GM10266 (cell line): ENCODE data around the gene ARHGAP18.
A peak's percentile ranks its signal among the peaks of the same experiment; 100 is the strongest.

Experiments
- DNase-seq: peaks from one replicate; pipeline ENCODE4 v3.0.0; 2012; ENCODE audit errors: extremely low spot score
- TF ChIP-seq, protein P1 (sequence below): IDR thresholded peaks from 2 replicates; pipeline ENCODE4 v1.5.1; 2012; ENCODE audit warnings: mild to moderate bottlenecking, low read depth; ENCODE audit not compliant: control insufficient read depth, insufficient read depth; ENCODE audit errors: missing control alignments

ARHGAP18 gene

DNA sequence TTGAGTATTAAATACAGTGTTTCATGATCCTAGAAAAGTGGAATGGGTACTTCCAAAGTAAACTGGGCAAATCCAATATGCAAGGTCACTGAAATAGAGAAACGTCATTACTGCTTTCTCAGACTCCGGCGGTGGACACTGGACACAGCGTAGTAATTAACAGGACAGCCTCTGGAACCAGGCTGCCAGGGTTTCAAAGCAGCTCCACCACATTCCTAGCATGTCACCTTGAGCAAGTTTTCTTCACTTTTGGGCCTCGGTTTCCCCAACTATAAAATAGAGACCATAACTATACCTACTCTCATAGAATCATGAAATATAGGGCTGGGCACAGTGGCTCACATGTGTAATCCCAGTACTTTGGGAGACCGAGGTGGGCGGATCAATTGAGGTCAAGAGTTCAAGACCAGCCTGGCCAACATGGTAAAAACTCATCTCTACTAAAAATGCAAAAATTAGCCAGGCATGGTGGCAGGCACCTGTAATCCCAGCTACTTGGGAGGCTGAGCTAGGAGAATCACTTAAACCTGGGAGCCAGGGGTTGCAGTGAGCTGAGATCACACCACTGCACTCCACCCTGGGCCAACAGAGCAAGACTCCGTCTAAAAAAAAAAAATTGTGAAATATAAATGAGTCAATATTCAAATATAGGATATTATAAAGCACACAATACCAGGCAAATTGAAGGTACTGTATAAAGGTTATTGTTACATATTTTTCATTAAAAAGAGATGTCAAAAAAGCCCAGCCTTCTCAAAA, 24.9 kb downstream of the ARHGAP18 start:
- TF ChIP-seq, protein P1, sequence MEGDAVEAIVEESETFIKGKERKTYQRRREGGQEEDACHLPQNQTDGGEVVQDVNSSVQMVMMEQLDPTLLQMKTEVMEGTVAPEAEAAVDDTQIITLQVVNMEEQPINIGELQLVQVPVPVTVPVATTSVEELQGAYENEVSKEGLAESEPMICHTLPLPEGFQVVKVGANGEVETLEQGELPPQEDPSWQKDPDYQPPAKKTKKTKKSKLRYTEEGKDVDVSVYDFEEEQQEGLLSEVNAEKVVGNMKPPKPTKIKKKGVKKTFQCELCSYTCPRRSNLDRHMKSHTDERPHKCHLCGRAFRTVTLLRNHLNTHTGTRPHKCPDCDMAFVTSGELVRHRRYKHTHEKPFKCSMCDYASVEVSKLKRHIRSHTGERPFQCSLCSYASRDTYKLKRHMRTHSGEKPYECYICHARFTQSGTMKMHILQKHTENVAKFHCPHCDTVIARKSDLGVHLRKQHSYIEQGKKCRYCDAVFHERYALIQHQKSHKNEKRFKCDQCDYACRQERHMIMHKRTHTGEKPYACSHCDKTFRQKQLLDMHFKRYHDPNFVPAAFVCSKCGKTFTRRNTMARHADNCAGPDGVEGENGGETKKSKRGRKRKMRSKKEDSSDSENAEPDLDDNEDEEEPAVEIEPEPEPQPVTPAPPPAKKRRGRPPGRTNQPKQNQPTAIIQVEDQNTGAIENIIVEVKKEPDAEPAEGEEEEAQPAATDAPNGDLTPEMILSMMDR, result no peak
- DNase-seq, result no peak

DNA sequence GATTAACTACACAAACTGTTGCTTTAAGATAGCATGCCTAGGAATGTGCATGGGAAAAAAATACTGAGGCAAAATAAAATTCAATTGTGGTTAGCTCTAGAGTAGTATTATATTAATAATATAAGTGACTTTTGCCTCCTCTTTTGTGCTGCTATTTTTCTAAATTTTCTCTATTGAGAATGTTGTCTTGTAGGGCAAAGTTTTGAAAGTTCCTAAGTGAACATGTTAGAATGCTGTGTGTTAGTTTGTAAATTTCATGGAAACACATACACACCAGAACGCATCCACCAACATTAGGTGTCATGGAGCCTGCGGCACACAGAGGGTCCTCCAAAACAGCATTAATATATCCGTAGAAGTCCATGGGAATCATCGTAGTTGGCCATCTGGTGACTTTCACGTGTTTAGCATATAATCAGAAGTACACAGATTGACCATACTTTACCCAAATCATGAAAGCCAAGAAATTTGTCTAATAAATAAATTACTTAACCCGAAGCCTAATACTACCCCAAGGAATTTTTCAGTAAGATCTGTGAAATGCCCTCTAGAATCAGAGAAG, 25.6 kb downstream of the ARHGAP18 start:
- no peak for DNase-seq
- TF ChIP-seq, protein P1, result no peak

DNA sequence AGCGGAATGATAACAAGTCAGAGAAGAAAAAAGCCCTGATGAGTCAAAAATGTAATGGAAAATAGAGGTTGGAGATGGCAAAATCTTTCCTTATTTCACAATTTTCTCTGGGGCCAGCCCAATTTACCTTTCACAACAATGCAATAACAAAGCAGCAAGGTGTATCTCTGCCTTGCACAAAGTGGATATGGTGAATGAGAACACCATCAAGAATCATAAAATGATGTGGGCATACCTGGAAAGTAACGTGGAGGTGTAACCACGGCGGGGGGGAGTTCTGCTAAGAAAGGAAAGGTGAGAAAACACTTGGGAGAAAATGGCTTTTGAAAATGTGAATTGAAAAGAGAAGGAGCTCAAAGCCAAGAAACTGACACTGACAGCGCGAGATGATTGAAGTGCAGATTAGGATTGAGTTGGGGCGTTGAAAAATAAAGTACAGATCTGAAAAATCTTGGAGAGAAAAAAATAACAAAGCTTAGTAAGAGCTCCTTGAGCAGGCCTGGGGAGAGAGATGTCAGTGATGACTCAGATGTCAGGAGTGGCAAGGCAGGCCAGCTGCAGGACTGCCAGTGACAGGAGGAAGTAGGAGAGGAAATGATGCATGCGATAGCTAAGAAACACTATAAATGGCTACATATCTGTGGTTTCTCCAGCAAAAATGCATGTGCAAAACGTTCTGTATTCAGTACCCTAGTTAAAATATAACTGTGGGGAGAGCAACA, 26.2 kb downstream of the ARHGAP18 start:
- TF ChIP-seq, protein P1, result no peak
- DNase-seq, result peak; percentile 76

DNA sequence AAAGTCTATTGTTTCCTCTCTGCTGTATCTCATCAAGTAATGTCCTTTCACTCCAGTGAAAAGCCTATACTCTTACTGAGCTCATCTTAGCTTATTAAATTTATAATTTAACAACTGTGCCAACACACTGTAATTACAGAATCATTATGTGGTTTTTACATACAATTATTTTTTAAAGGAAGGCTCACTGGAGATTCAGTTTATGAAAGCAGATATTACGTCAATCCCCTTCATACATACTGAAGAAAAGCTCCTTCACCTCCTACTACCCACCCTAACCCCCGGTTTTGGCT, 28.1 kb downstream of the ARHGAP18 start:
- no peak for DNase-seq
- TF ChIP-seq, protein P1, result no peak

DNA sequence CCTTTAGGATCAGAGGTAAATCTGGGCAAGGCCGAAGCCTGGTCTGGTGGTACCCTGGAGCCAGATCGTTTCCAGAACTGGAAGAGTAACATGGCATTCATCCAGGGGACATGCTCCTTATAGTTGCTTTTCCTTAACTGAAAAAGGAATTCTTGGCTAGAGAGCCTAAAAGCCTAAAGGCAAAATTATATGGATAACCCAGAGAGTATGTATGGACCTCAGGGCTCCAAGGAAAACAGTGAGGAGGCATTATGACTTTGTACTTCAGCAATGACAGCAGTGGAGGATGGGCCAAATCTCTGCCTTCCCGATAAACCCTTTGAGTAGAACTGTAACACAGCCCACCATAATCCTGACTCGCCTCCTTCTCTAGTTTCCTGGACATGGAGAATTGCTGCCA, 29.3 kb downstream of the ARHGAP18 start:
- DNase-seq, result no peak
- TF ChIP-seq, protein P1, result no peak

DNA sequence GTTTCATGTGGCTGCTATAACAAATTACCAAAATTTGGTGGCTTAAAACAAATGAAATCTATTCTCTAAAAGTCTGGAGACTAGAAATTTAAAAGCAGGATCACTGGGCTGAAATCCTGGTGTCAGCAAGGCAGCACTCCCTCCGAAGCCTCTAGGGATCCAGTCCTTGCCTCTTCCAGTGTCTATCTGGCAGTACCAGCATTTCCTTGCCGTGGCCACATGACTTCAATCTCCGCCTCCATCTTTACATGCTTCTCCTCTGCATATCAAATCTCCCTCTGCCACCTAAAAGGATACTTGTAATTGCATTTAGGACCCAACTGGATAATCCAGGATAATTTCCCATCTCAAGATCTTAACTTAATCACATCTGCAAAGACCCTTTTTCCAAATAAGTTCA, 30.2 kb downstream of the ARHGAP18 start:
- TF ChIP-seq, protein P1, result no peak
- DNase-seq, result no peak

DNA sequence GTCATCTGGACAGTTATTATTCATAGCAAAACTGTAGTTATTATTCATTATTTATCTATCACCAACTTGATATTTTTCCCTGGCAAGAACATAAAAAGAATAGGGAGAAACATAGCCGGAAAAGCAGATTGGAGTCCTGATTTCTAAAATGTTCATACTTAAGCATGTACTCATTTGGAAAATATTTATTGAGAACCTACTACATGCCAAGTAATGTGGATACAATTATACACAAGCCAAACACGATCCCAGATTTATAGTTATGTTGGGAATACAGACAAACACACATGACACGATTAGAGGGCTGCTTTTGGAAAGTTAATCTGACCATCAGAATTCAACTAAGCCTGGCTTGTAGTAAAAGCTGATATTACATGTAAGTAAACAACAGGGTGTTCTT, 30.7 kb downstream of the ARHGAP18 start:
- DNase-seq, result no peak

More for the DNA sequence above, 30.7 kb downstream of the ARHGAP18 start:
- TF ChIP-seq, protein P1, result no peak
